Fibroblast of pulmonary artery (primary cell): ENCODE measurements around the gene IQCE.
"Not testable (repeated sequence)": the region's sequence is repeated elsewhere in the genome, so short reads cannot be mapped to it uniquely, and the experiment has no call there.

Experiments used
- DNase-seq: peaks from one replicate; pipeline ENCODE4 v3.0.0-alpha.2; 2010; ENCODE audit warnings: low read depth
- H3K4me3 ChIP-seq: replicated peaks from 2 replicates; pipeline ENCODE4 v1.5.1; 2011; ENCODE audit warnings: low read depth, mild to moderate bottlenecking, control low read depth, low read length, moderate library complexity
- TF ChIP-seq, protein P1 (sequence below): IDR thresholded peaks from 2 replicates; pipeline ENCODE4 v1.5.1; 2011; ENCODE audit warnings: mild to moderate bottlenecking, control low read depth, low read length, inconsistent platforms; ENCODE audit errors: missing control alignments

Gene IQCE

DNA sequence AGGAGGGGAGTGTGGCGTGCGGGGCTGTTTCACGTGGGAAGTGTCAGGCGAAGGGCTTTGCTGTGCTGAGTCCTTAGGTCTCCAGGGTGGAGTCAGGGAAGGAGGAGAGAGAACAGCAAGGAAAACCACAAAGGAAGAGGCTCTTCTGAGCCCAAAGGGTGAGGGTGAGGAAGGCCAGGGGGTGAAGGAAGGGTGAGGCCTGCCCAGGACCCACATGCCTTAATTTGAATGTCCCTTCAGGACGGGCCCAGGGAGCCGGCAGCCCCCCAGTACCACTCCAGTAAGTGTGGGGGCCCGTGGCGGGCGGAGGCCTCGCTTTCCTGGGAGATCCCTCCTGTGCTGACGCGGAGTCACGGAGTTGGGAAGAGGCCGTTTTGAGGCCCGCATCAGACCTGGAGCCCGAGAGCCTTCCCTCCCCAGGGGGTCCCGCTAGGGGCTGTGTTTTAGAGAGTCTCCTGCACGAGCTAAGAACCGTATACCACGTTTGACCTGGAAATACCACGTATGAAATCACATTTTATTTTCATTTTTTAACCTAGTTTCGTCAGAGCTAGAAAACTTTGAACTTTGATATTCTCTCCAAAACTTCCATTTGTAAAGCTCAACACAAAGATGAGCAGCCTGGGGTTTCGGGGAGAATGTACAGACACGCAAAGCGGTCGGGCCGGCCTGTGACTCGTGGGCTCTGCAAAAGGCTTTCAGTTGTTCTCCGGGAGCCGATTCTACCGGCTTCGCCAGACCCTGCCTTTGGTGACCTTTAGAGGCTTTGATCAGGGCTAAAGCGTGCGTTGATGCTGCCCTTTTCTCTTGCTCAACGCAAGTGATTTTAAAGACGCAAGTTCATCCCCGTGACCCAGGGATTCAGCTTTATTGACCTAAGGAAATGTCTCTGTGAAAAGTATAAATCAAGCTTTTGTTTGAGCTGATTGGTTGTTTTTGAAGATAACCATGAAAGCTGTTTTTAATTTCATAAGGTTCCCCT, 49.4 kb downstream of the IQCE start:
- TF ChIP-seq, protein P1, sequence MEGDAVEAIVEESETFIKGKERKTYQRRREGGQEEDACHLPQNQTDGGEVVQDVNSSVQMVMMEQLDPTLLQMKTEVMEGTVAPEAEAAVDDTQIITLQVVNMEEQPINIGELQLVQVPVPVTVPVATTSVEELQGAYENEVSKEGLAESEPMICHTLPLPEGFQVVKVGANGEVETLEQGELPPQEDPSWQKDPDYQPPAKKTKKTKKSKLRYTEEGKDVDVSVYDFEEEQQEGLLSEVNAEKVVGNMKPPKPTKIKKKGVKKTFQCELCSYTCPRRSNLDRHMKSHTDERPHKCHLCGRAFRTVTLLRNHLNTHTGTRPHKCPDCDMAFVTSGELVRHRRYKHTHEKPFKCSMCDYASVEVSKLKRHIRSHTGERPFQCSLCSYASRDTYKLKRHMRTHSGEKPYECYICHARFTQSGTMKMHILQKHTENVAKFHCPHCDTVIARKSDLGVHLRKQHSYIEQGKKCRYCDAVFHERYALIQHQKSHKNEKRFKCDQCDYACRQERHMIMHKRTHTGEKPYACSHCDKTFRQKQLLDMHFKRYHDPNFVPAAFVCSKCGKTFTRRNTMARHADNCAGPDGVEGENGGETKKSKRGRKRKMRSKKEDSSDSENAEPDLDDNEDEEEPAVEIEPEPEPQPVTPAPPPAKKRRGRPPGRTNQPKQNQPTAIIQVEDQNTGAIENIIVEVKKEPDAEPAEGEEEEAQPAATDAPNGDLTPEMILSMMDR, result no peak
- no peak for DNase-seq
- H3K4me3 ChIP-seq, result no peak overlapping the region

DNA sequence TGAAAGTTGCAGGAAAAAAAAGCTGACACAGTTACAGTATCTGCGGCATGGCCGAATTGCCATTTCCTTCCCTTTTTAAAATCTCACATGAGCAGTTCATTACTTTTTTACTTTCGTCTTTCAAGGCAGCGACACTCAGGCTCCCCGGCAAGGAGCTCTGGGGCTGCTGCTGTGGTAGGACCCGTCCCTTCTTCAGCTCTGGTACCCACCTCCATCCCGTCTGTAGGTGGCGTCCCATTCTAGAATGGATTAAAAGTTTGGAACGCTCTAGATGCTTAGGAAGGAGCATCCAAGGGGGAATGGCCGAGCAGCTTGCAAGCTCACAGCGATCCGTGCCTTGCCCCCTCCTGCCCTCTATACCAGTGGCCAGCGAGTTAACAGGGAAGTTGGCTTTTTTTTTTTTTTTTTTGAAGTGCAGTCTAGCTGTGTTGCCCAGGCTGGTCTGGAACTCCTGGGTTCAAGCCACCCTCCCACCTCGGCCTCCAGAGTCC, 50.2 kb downstream of the IQCE start:
- TF ChIP-seq, protein P1, result peak; percentile 53
- DNase-seq, result peak; percentile 67
- no peak overlapping the region for H3K4me3 ChIP-seq

DNA sequence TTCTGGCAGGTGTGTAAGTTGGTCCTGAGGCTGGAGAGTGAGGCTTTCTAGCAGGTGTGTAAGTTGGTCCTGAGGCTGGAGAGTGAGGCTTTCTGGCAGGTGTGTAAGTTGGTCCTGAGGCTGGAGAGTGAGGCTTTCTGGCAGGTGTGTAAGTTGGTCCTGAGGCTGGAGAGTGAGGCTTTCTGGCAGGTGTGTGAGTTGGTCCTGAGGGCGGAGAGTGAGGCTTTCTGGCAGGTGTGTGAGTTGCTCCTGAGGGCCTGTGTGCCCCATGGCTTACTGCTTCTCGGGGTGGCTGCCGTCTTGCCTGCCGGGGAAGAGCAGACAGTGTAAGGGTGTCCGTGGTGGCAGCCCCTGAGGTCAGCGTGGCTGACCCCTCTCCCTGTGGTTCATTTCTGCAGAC, 50.9 kb downstream of the IQCE start:
- not testable (repeated sequence) for DNase-seq

DNA sequence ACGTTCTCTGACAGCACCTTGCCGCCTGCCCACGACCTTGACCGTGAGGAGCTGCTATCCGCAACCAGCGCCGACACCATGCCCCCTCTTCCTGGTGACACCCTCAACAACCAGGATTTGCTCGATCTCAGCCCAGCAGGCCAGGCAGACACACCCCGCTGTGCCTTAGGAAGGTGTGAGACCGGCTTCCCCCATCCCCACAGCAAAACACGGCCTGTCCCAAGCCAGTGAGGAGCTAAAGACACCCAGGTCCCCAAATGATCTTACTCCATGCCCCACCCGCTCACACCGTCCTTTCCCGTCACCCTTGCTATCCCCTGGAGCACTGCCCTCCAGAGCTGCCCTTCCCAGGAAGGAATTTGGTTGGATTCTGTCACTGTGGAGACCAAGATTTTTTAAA, 51.7 kb downstream of the IQCE start:
- TF ChIP-seq, protein P1, result no peak
- H3K4me3 ChIP-seq, result no peak overlapping the region
- DNase-seq, result no peak

More for the DNA sequence above, 50.9 kb downstream of the IQCE start:
- not testable (repeated sequence) for H3K4me3 ChIP-seq

DNA sequence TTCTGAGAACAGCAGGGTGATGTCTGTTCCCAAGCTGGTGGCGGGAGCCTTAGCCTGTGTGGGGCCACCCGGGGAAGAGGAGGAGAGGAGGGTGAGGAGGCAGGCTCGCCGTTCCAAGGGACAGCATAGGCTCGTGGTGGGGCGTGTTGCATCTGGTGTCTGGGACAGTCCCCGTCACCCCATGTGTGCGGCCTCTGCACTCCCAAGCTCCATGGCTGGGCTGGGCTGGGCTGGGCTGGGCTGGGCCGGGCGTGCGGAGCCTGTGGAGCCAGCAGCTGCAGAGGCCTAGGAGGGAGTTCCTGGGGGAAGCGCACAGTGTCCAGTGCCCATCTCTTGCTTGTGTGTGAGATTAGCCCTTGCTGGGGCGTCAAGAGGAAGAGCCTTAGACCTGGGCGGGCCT, 52.1 kb downstream of the IQCE start:
- H3K4me3 ChIP-seq, result no peak overlapping the region
- no peak for DNase-seq
- TF ChIP-seq, protein P1, result no peak

DNA sequence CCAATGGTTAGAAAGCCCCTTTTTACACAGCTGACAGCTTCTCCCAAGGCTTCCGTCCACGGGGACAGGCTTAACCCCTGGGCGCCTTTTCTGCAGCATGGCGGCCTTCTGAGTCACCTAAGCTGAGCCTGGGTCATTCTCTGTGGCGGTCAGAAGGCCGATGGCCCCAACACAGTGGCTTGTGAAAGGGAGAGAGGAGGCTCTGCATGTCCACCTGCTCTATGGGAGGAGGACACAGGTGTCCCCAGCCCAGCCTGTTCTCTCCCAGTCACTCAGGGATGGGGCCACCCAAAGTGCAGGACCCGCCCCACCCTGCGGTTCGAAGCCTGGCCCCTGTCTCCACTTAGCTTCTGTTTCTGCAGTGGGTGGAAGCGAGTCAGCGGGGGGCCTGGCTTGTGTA, 52.6 kb downstream of the IQCE start:
- TF ChIP-seq, protein P1, result no peak
- H3K4me3 ChIP-seq, result no peak overlapping the region
- no peak for DNase-seq

DNA sequence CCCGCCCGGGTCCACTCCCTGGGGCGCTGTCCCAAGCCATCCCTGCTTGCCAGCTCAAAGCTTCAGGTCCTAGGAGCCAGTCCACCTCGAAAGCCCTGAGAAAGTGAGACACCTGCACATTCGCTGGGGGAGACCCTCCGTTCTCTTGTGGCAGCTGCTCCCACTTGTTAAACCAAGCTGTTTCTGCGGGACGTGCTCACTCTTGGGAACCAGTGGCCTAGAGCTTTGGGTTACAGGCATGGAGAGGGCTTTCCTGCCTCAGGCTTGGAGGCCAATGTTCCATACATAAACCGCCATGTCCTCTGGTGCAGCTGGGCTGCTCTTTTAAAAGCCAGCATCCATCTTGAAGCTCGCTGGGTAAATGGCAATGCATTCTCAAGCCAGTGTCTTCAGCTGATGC, 53.1 kb downstream of the IQCE start:
- DNase-seq, result no peak
- no peak overlapping the region for H3K4me3 ChIP-seq
- TF ChIP-seq, protein P1, result no peak
